ENCODE data around the gene SNPH. TPM values are rescaled to one million over a fixed set of nuclear protein-coding genes. Genes with fewer than 3 reads are reported as not detected.

The SNPH gene
- total and polyA plus RNA-seq, 2 of the 8 experiments (the other 6 are each of a cell fraction or from before 2014, with no cell fraction given), result 0.98 to 4.9 TPM

DNA sequence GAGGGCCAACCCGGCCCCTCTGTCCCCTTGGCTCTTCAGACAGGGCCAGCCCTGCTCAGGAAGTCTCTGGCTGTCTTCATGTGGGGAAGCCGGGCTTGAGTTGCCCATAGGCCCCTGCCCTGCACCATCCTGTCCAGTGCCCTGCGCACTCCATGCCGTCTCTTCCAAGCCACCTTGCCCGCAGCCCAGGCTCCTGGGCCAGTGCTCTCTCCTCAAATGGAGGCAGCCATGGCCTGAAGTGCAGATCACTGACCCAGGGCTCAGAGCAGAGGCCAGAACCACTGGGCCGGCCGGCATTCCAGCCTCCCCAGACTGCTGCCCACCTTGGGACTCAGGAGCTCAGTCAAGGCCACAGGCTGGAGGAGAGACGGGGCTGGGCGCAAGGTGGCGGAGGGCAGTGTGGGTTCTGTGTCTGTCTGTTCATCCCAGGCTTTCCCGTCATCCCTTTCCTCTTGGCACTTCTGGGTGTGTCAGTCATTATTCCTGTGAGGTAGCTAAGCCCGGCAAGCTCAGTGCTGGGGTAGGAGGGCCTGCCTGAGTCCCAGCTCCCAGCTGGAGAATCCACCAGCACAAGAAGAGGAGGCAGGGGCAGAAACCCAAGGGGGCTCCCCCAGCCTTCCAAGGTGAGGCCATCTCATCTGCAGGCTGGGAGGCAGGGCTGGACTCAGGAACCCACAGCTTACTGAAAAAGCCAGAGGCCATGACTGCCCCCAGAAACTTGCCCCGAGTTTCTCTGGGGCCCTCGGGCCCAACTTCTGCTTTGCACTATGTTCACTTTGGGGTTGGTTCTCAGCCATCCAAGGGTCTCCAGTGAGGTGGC, 40.4 kb downstream of the SNPH start:
- Histone ChIP-seq H2BK120ac (replicated peaks; ENCODE audit: low read depth, low read length) (no peak overlapping the region), H2AK5ac (ENCODE audit: low read depth, low read length) (no peak overlapping the region), H3K23ac (ENCODE audit: insufficient read length) (no peak overlapping the region), H3K56ac (replicated peaks; ENCODE audit: insufficient read length, low read depth, low read length) (no peak overlapping the region), H2BK5ac (ENCODE audit: low read depth, low read length) (no peak overlapping the region), H4K91ac (replicated peaks; ENCODE audit: insufficient read length, low read length) (no peak overlapping the region), H3K36me3 (ENCODE audit: control insufficient read depth in 2 of 4, insufficient read depth in 4 of 4, low read length in 3 of 4) (no peaks in the 10 kb centered on the region; a peak in 1 of 8 replicates), H3K79me2 (ENCODE audit: control insufficient read depth in 1 of 2, insufficient read depth in 2 of 2, low read length in 2 of 2) (no peaks in the 10 kb centered on the region), H4K8ac (ENCODE audit: extremely low read depth, insufficient read depth, low read length) (no peak overlapping the region; the same call in 1 of the 2 replicates), H3K4me1 (replicated peaks in 1 of 4; ENCODE audit: control insufficient read depth in 3 of 4, insufficient read depth in 4 of 4, low read length in 3 of 4) (peaks cover 0 to 2% (median 0%) of the 10 kb centered on the region in 4 experiments; a peak in 4 of 7 replicates), H2BK15ac (ENCODE audit: low read length) (no peak overlapping the region), H3K79me1 (ENCODE audit: low read depth, low read length) (no peaks in the 10 kb centered on the region), H2BK12ac (ENCODE audit: low read depth, low read length) (no peak overlapping the region), H4K5ac (ENCODE audit: insufficient read length, low read depth, low read length) (no peak overlapping the region), H3K14ac (ENCODE audit: insufficient read length) (no peak overlapping the region), H3K27ac (ENCODE audit: low read depth, low read length) (no peak overlapping the region), H3K4ac (replicated peaks; ENCODE audit: insufficient read length, low read depth, low read length) (no peak overlapping the region), H3K18ac (ENCODE audit: extremely low read depth, low read length) (no peak overlapping the region), H4K20me1 (replicated peaks in 1 of 2; ENCODE audit: control insufficient read depth in 1 of 2, insufficient read depth in 2 of 2, low read length in 2 of 2) (no peaks in the 10 kb centered on the region), H3K27me3 (replicated peaks in 1 of 4; ENCODE audit: control insufficient read depth in 3 of 4, extremely low read depth in 1 of 4, insufficient read depth in 3 of 4, low read length in 3 of 4) (no peaks in the 10 kb centered on the region), H2AFZ (ENCODE audit: low read length) (no peak overlapping the region), H3K4me3 (ENCODE audit: extremely low read depth in 1 of 4, insufficient read depth in 2 of 4, low read depth in 3 of 4, low read length in 4 of 4) (no peak overlapping the region), H3K4me2 (ENCODE audit: insufficient read depth in 1 of 2, low read depth in 2 of 2, low read length in 2 of 2) (no peak overlapping the region), H3K9me3 (ENCODE audit: insufficient read depth in 2 of 2, low read depth in 1 of 2, low read length in 1 of 2) (no peaks in the 10 kb centered on the region), H3K23me2 (ENCODE audit: low read depth, low read length) (no peaks in the 10 kb centered on the region), H3K9ac (replicated peaks in 1 of 4; ENCODE audit: extremely low read depth in 1 of 4, low read depth in 3 of 4, low read length in 3 of 4) (no peak overlapping the region; a peak in 1 of 7 replicates), H2BK20ac (ENCODE audit: low read length) (no peak overlapping the region)
- ChIA-PET CTCF (ENCODE audit: partially characterized antibody) (interaction anchor here (0.5 to 2.1 kb wide), 6 partner anchors 9 to 131 kb away, joined by 3 to 7 read pairs (median 3); no protein-coding TSS in a partner anchor), POLR2A (ENCODE audit: partially characterized antibody) (interaction anchor here (0.8 to 1.2 kb wide), 2 partner anchors 21 to 160 kb away, joined by 3 read pairs; partner anchors contain the start of gene NSFL1C)
- no peak for DNase-seq (ENCODE audit: low read depth in 1 of 2, low spot score in 2 of 2)
- 91% methylated on average over 14 of the region's 14 CpGs; no CpG with 5 or more reads in 1 of the 2 experiments for WGBS, 2 experiments (ENCODE audit: extremely low coverage in 1 of 2, insufficient coverage in 1 of 2, insufficient read length in 1 of 2, insufficient replicate concordance in 2 of 2, low coverage in 1 of 2, low lambda C conversion rate in 2 of 2, missing lambda C conversion rate in 1 of 2)
- FAIRE-seq, result no peak
- TF ChIP-seq TCF12 (IDR thresholded peaks at IDR 0.05; ENCODE audit: low read depth, low read length), result no peak
- TF ChIP-seq CBX5 (IDR thresholded peaks at IDR 0.05; ENCODE audit: low read depth, low read length), result no peak
- TF ChIP-seq GTF2F1 (IDR thresholded peaks at IDR 0.05; ENCODE audit: borderline replicate concordance, low read depth, low read length), result no peak
- no peak for TF ChIP-seq RFX5 (IDR thresholded peaks at IDR 0.05; ENCODE audit: borderline replicate concordance, low read depth, low read length)
- TF ChIP-seq TBP (IDR thresholded peaks at IDR 0.05; ENCODE audit: low read depth, low read length), result no peak
- TF ChIP-seq MAFK (IDR thresholded peaks at IDR 0.05; ENCODE audit: low read depth, low read length), result no peak
- no peak for TF ChIP-seq SUZ12 (IDR thresholded peaks at IDR 0.05; ENCODE audit: low read length)
- no peak for TF ChIP-seq CHD1 (IDR thresholded peaks at IDR 0.05; ENCODE audit: low read depth, low read length)
- TF ChIP-seq TAF7 (optimal IDR thresholded peaks at IDR 0.05; ENCODE audit: borderline replicate concordance, low read depth, low read length), result no peak
- TF ChIP-seq, protein P1, sequence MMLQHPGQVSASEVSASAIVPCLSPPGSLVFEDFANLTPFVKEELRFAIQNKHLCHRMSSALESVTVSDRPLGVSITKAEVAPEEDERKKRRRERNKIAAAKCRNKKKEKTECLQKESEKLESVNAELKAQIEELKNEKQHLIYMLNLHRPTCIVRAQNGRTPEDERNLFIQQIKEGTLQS (IDR thresholded peaks at IDR 0.05; ENCODE audit: insufficient read depth, low read depth, low read length), result no peak
- TF ChIP-seq CEBPB (IDR thresholded peaks at IDR 0.05; ENCODE audit: low read depth, low read length), result no peak
- no peak for TF ChIP-seq GABPA (IDR thresholded peaks at IDR 0.05; ENCODE audit: borderline replicate concordance, insufficient read depth, low read length)

Data from H1 (cell line).